ENCODE measurements around the gene ZNF587B.
A peak's percentile ranks its signal among the peaks of the same experiment; 100 is the strongest.
"Not testable (repeated sequence)": the region's sequence is repeated elsewhere in the genome, so short reads cannot be mapped to it uniquely, and the experiment has no call there.

The ZNF587B gene

DNA sequence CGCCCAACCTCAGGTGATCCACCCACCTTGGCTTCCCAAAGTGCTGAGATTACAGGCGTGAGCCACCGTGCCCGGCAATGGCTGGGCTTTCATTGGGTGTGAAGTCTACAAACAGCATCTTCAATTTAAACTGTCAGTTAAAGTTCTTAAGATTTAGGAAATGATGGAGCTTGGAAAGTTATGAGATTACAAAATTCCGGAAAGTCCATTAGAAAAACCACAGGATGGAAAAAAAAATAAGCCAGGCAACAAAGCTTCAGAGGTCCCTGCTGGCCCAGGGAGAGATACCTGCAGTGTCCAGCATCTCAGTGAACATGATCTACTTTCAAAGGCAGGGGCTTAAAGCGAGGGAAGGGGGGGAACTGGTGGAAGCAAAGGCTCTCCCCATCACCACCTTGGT, 4.6 kb upstream of the ZNF587B start:
- H3K4me3 Mint-ChIP-seq = no peak overlapping the region
- peaks cover 76% of the 10 kb centered on the region for H3K36me3 Mint-ChIP-seq (ENCODE audit: low read depth)
- no peaks in the 10 kb centered on the region for H3K27me3 Mint-ChIP-seq (ENCODE audit: low read depth)
- no peak overlapping the region for H3K27ac Mint-ChIP-seq
- DNase-seq (ENCODE audit: low spot score) = no peak
- peaks cover 16% of the 10 kb centered on the region for H3K4me1 Mint-ChIP-seq (ENCODE audit: low read depth)
- H3K9me3 Mint-ChIP-seq = no peaks in the 10 kb centered on the region

DNA sequence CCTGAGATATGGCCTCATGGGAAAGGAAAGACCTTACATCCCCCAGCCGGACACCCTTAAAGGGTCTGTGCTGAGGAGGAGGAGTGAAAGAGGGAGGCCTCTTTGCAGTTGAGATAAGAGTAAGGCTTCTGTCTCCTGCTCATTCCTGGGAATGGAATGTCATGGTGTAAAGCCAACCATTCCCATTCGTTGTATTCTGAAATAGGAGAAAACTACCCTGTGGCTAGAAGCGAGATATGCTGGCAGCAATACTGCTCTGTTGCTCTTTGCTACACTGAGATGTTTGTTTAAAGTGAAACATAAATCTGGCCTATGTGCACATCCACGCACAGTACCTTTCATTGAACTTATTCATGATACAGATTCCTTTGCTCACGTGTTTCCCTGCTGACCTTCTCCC, 783 bp upstream of the ZNF587B start:
- no peak overlapping the region for H3K27ac Mint-ChIP-seq

DNA sequence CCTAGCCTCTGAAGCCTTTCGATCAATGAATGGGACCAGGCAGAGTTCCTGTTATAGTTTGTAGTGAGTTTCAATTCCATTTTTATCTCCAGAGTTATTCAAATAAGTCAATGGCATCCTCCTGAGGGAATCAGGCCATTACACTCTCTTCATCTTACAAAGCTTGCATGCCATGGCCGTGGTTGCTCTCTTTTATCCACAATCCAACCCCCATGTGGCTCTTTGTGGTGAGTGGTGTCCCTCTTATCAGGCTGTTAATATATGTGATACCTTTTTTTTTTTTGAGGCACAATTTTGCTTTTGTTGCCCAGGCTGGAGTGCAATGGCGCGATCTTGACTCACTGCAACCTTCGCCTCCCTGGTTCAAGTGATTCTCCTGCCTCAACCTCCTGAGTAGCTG, 6.9 kb downstream of the ZNF587B start:
- not testable (repeated sequence) for H3K4me1 Mint-ChIP-seq (ENCODE audit: low read depth); H3K27ac Mint-ChIP-seq; DNase-seq (ENCODE audit: low spot score); H3K4me3 Mint-ChIP-seq; H3K9me3 Mint-ChIP-seq; H3K27me3 Mint-ChIP-seq (ENCODE audit: low read depth)
- H3K36me3 Mint-ChIP-seq (ENCODE audit: low read depth) = peaks cover 38% of the 10 kb centered on the region

More for the DNA sequence above, 783 bp upstream of the ZNF587B start:
- no peaks in the 10 kb centered on the region for H3K27me3 Mint-ChIP-seq (ENCODE audit: low read depth)
- H3K9me3 Mint-ChIP-seq = no peaks in the 10 kb centered on the region
- DNase-seq (ENCODE audit: low spot score) = no peak
- H3K4me3 Mint-ChIP-seq = no peak overlapping the region
- H3K4me1 Mint-ChIP-seq (ENCODE audit: low read depth) = peaks cover 2% of the 10 kb centered on the region
- H3K36me3 Mint-ChIP-seq (ENCODE audit: low read depth) = peaks cover 56% of the 10 kb centered on the region

DNA sequence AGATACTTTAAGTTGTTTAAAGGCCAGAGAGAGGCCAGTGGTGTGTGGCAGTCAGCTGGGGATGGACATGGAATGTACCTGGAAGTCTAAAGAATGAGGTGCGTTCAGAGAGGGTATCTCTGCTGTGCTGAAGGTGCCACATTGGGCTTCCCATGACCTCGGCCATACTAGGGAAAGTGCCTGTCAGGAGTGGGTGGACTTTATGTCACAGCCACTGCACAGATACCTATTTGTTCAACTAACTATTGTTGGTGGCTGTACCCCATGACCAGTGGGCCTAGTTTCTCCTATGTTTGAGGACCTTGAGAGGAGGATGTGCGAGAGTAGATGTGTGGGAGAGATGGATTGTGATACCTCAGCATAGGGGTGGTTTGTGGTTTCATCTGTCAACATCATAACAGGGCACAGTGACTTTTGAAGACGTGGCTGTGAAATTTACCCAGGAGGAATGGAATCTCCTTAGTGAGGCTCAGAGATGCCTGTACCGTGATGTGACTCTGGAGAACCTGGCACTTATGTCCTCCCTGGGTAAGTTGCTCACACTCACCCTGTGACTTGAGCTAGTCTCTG, 8.6 kb downstream of the ZNF587B start:
- Mint-ChIP-seq H3K27ac (peak overlapping the region; percentile 69), H3K36me3 (ENCODE audit: low read depth) (peaks cover 48% of the 10 kb centered on the region)
- not testable (repeated sequence) for H3K27me3 Mint-ChIP-seq (ENCODE audit: low read depth); H3K4me3 Mint-ChIP-seq; H3K4me1 Mint-ChIP-seq (ENCODE audit: low read depth); DNase-seq (ENCODE audit: low spot score); H3K9me3 Mint-ChIP-seq

DNA sequence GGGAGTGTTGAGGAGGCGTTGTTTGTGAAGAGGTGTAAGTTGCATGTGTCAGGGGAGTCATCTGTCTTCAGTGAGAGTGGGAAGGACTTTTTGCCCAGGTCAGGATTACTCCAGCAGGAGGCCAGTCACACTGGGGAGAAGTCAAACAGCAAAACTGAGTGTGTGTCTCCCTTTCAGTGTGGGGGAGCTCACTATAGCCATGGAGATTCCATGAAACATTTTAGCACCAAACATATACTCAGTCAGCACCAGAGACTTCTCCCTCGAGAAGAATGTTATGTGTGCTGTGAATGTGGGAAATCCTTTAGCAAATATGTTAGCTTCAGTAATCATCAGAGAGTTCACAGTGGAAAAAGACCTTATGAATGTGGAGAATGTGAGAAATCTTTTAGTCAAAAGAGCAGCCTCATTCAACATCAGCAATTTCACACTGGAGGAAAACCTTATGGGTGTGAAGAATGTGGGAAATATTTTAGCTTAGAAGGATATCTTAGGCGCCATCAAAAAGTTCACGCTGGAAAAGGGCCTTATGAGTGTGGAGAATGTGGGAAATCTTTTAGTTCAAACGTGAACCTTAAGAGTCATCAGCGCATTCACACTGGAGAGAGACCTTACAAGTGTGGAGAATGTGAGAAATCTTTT, 11.1 kb downstream of the ZNF587B start:
- no peak overlapping the region for H3K27ac Mint-ChIP-seq
- H3K4me1 Mint-ChIP-seq (ENCODE audit: low read depth) = peaks cover 9% of the 10 kb centered on the region
- peaks cover 65% of the 10 kb centered on the region for H3K36me3 Mint-ChIP-seq (ENCODE audit: low read depth)
- H3K4me3 Mint-ChIP-seq = no peak overlapping the region
- DNase-seq (ENCODE audit: low spot score) = no peak
- H3K27me3 Mint-ChIP-seq (ENCODE audit: low read depth) = no peaks in the 10 kb centered on the region
- H3K9me3 Mint-ChIP-seq = no peaks in the 10 kb centered on the region

DNA sequence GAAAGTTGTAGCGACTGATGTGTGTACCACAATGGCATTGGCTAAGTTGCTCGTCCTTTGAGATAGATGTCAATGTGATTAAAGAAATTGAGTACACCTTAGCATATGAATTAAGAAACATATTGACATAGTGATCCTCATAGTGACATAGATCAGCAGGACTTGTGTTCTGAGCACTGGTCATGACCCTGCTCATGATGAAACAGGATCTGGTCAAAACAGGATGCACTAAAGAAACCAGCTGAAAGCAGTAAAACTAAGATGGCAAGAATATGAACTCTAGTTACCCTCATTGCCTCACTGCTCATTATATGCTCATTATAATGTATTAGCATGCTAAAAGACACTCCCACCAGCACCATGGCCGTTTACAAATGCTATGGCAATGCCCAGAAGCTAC, 17.1 kb downstream of the ZNF587B start:
- H3K27me3 Mint-ChIP-seq (ENCODE audit: low read depth); H3K27ac Mint-ChIP-seq; H3K4me3 Mint-ChIP-seq; H3K9me3 Mint-ChIP-seq; DNase-seq (ENCODE audit: low spot score): not testable (repeated sequence)
- peaks cover 10% of the 10 kb centered on the region for H3K4me1 Mint-ChIP-seq (ENCODE audit: low read depth)
- H3K36me3 Mint-ChIP-seq (ENCODE audit: low read depth) = peaks cover 57% of the 10 kb centered on the region

DNA sequence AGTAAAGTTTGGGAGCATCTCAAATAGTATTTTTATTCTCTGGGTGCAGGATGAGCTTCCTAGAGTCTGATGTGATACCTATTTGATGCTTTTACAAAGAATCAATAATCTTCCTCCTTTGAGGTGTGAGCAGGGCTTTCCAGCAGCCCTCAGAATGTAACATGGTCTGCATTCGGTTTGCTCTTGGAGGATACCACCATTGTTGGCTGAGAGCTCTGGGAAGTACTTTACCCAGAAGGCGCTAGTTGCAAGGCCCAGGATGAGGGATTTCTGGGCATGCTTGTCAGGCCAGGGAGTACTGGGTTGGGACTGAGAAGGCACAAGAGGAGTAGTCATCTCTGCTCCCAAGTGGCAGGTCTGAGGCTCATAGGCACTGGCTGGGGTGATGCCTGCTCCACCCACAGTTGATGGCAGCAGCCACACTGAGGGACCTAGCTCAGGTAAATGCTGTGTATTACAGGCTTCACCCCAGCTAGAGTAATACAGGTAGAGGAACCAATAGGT, 19.1 kb downstream of the ZNF587B start:
- peak overlapping the region; percentile 96 for H3K4me3 Mint-ChIP-seq
- peaks cover 10% of the 10 kb centered on the region for H3K4me1 Mint-ChIP-seq (ENCODE audit: low read depth)
- peak overlapping the region; percentile 95 for H3K27ac Mint-ChIP-seq
- H3K9me3 Mint-ChIP-seq = peaks cover 16% of the 10 kb centered on the region
- DNase-seq (ENCODE audit: low spot score); H3K27me3 Mint-ChIP-seq (ENCODE audit: low read depth): not testable (repeated sequence)
- peaks cover 57% of the 10 kb centered on the region for H3K36me3 Mint-ChIP-seq (ENCODE audit: low read depth)

DNA sequence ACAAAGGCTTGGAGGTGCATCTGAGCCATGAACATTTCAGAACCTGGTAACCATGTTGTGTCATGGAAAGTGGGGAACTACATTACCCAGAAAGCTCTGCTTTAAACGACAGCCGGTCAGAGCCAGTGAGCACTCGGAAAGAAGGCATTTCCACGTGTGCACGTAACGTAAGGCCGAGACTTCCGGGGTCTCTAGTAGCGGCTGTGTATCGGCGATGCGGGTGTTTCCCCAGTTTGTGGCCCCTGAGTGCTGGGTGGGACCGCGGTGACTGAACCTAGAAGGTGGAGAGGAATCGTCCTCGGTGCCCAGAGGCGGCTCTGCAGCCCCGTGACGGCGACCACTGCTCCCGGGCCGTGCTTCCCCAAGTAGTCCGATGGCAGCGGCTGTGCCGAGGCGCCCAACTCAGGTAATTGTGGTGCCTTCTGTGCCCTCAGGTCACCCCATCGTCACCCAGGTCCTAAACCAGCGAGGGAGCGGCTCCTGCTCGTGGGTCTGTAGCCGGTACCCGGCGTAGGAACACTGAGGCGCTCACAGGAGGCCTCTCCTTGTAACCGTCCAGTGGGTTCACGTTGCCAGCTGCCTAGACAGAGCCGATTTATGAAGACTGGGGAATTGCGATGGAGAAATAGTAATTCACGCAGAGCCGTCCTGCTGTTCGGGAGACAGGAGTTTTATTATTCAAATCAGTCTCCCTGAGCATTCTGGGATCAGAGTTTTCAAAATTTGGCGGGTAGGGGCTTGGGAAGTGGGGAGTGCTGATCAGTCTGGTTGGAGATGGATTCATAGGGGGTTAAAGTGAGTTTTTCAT, 19.8 kb downstream of the ZNF587B start, which contains the start of gene ZNF587:
Gene ZNF587 (plus strand): TSS at position 194 of the 808 bp plus-strand sequence. CDS start 180 bp downstream, at position 374.
- peaks cover 10% of the 10 kb centered on the region for H3K4me1 Mint-ChIP-seq (ENCODE audit: low read depth)
- H3K4me3 Mint-ChIP-seq = peak within 1 kb of the TSS; percentile 96
- H3K36me3 Mint-ChIP-seq (ENCODE audit: low read depth) = peaks cover 57% of the 10 kb centered on the region
- H3K27ac Mint-ChIP-seq = peak within 1 kb of the TSS; percentile 95
- peaks cover 16% of the 10 kb centered on the region for H3K9me3 Mint-ChIP-seq
- not testable (repeated sequence) for H3K27me3 Mint-ChIP-seq (ENCODE audit: low read depth)
- DNase-seq (ENCODE audit: low spot score) = peak; percentile 76

DNA sequence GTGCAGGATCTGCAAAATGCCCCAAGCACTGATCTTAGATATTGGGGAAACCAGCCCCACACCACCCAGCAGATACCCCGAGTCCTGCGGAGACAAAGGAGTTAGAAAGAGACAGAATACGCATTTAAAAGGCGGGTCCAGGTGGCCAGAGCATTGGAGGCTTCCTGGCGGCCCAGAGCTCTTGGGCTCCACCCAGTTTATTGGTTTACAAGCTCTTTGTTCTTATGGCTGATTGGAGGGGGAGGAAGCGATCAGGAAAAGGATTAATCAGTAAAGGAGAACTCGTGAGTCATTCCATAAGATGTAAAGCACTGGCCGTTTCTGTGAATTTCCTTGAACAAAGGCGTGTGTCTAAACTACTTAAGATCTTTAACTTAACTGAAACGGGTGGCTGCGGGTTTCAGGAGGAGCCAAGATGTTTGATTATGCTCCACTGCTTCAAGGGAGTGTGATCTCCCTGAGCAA, 20.5 kb downstream of the ZNF587B start:
- Mint-ChIP-seq H3K4me3 (peak overlapping the region; percentile 96), H3K27me3 (ENCODE audit: low read depth) (no peaks in the 10 kb centered on the region), H3K4me1 (ENCODE audit: low read depth) (peaks cover 10% of the 10 kb centered on the region), H3K27ac (peak overlapping the region; percentile 95), H3K36me3 (ENCODE audit: low read depth) (peaks cover 57% of the 10 kb centered on the region), H3K9me3 (peaks cover 22% of the 10 kb centered on the region)
- no peak for DNase-seq (ENCODE audit: low spot score)

DNA sequence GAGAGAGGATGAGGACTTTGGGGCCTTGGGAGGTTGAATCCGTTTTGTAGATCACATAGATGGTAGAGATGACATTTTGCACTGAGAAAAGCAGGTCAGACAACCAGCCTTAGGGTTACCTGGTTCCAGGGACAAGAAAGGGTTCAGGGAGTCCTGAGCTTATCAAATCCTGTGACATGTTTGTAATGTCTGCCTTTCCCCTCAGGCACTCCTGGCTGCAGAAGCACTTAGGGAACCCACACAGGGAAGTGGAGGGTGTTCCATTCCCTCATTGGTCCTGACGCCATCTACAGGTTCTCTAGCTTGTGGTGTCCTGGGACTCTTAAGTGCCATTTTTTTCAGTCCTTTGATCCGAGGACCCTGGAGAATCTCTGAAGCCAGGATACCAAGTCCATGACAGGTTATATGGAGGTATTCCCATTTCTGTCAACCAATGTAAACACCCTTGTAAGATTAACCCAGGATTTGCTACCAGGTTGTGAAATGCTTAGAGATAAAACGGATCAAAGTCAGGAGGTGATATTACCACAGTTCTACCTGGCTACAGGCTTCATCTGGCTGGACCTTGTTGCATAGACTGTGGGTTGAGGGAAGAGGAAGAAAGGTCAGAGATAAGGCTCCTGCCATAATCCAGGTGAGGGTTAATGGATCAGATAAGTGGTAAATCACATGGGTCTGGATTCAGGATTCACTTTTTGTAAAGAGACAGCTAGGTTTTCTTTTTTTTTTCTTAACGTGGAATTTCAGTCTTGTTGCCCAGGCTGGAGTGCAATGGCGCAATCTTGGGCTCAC, 21.9 kb downstream of the ZNF587B start:
- peaks cover 10% of the 10 kb centered on the region for H3K4me1 Mint-ChIP-seq (ENCODE audit: low read depth)
- not testable (repeated sequence) for H3K27me3 Mint-ChIP-seq (ENCODE audit: low read depth); H3K4me3 Mint-ChIP-seq; H3K27ac Mint-ChIP-seq; DNase-seq (ENCODE audit: low spot score)
- H3K9me3 Mint-ChIP-seq = peaks cover 28% of the 10 kb centered on the region
- peaks cover 66% of the 10 kb centered on the region for H3K36me3 Mint-ChIP-seq (ENCODE audit: low read depth)

DNA sequence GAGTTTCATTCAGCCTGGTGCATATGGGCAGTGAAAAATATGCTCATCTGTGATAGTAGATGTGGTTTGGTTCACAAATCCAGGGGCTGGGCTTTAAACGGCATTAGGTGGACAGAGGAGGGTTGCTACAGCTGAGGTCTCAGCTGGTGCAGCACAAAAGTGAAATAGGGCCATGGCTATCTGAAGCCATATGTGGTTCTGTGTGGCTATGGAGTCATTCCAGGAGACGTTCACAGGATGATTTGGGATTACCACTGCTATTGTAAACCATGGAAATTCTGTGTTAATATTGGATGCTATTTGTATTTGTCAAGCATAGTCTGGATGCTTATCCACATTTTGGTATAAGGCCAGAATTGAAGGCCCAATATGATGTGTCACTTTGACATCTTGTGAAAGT, 24.0 kb downstream of the ZNF587B start:
- Mint-ChIP-seq H3K36me3 (ENCODE audit: low read depth) (peaks cover 79% of the 10 kb centered on the region), H3K9me3 (peaks cover 33% of the 10 kb centered on the region), H3K4me1 (ENCODE audit: low read depth) (peaks cover 10% of the 10 kb centered on the region)
- DNase-seq (ENCODE audit: low spot score); H3K4me3 Mint-ChIP-seq; H3K27ac Mint-ChIP-seq; H3K27me3 Mint-ChIP-seq (ENCODE audit: low read depth): not testable (repeated sequence)

DNA sequence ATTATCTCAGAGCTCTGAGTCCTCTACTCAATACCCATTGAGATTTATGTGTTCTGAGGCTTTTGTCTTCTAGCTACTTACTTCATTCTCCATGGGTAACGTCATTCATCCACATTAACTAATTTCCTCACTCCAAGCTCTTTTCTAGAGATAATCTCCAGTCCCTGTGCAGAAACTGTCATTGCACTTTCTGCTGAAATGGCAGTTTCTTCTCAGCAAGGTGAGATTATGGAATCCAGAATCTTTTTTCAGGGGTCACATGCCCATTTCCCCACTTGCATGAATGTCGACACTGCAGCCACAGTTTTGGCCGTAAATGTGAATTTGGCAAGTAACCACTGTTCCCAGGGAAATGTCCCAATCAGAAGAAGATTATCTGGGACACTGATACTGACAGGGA, 32.3 kb downstream of the ZNF587B start:
- not testable (repeated sequence) for H3K4me1 Mint-ChIP-seq (ENCODE audit: low read depth); H3K27me3 Mint-ChIP-seq (ENCODE audit: low read depth); DNase-seq (ENCODE audit: low spot score); H3K4me3 Mint-ChIP-seq; H3K27ac Mint-ChIP-seq
- Mint-ChIP-seq H3K9me3 (peaks cover 53% of the 10 kb centered on the region), H3K36me3 (ENCODE audit: low read depth) (peaks cover 90% of the 10 kb centered on the region)

DNA sequence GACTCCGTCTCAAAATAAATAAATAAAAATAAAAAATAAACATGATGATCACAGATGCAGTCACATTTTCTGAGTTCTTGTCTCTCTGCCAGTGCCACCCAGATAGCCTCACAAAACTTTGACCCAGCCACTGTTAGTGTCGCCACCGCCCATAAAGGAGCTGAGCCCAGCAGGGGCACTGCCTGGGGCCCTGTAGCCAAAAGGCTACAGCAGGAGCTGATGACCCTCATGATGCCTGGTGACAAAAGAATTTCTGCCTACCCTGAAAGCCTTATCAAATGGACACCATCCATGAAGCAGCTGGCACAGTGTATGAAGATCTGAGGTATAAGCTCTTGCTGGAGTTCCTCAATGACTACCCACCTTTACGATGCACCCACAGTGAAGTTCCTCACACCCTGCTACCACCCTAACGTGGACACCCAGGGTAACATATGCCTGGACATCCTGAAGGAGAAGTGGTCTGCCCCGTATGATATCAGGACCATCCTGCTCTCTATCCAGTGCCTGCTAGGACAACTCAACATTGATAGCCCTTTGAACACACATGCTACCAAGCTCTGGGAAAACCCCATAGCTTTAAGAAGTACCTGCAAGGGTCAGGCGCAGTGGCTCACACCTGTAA, 37.9 kb downstream of the ZNF587B start:
- no peak for DNase-seq (ENCODE audit: low spot score)
- Mint-ChIP-seq H3K27ac (no peak overlapping the region), H3K9me3 (peaks cover 53% of the 10 kb centered on the region), H3K36me3 (ENCODE audit: low read depth) (peaks cover 62% of the 10 kb centered on the region), H3K27me3 (ENCODE audit: low read depth) (no peaks in the 10 kb centered on the region), H3K4me1 (ENCODE audit: low read depth) (no peaks in the 10 kb centered on the region), H3K4me3 (no peak overlapping the region)
